Ramos (cell line): Measurements from ENCODE around the gene GPRC5A.

Experiments used
- in situ Hi-C: fragments of 300-500 bp; cut with MboI; formaldehyde crosslinking; loops from one replicate; pipeline ENCODE4 v1.14.3; 2022; ENCODE audit warnings: low sequenced_read_pairs; ENCODE audit not compliant: unreplicated experiment

GPRC5A gene

GRCh38 chr12:12908252-12908651 lies 16.9 kb downstream of the GPRC5A start:
- in situ Hi-C loops = loop anchor here (5.0 kb wide), 1 partner anchor 304 kb away; no protein-coding TSS in a partner anchor

DNA sequence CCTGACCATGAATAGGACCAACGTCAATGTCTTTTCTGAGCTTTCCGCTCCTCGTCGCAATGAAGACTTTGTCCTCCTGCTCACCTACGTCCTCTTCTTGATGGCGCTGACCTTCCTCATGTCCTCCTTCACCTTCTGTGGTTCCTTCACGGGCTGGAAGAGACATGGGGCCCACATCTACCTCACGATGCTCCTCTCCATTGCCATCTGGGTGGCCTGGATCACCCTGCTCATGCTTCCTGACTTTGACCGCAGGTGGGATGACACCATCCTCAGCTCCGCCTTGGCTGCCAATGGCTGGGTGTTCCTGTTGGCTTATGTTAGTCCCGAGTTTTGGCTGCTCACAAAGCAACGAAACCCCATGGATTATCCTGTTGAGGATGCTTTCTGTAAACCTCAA lies 17.3 kb downstream of the GPRC5A start:
- in situ Hi-C loops = loop anchor here (5.0 kb wide), 1 partner anchor 304 kb away; no protein-coding TSS in a partner anchor

DNA sequence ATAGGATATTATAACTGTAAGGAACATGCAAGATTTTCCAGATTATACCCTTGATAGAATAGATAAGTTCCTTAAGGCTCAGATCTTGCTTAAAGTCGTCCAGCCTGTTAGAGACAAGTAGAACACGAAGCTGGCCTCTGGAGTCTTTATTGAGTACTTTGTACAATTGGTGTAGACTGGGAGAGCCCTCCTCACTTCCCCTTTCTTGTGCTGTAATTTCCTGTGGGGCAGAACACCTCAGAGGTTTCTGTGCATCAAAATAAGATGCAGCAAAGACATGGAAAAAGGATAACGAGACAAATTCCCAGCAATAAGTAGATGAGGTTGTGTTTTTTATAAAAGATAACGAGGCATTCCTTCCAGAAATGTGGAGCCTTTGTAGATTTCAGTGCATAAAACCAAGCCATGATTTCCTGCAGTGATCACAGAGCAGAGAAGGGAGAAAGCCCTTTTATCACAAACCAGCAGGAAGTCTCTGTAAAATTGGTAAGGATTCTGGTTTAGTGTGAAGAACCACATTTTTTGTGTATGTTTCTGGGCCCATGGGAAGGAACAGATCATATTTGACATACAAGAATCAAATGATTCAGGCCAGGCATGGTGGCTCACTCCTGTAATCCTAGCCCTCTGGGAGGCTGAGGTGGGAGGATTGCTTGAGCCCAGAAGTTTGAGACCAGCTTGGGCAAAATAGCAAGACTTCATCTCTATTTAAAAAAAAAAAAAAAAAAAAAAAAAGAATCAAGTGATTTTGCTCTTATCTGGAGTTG lies 18.0 kb downstream of the GPRC5A start:
- in situ Hi-C loops = loop anchor here (5.0 kb wide), 1 partner anchor 303 kb away; no protein-coding TSS in a partner anchor

DNA sequence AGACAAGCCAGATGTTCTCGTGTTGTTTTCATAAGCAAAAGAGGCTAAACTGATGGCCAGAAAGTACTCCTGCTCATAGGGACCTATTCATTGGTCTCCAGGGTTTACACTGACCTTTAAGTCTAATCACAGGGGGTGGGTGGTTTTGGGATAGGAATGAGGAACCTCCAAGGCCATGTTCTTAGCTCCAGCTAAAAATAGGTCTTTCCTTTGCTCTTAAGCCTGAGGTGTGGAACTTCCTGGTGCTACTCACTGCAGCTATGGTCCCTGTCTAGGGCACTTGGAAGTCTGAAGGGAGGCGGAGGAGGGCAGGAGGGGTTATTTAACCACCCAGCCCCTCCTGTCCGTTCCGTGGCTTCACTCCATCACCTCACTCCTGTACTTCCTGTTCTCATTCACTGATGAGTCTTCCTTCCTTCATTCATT lies 18.6 kb downstream of the GPRC5A start:
- in situ Hi-C loops = loop anchor here (5.0 to 10.0 kb wide), 2 partner anchors 185 to 302 kb away; no protein-coding TSS in a partner anchor

GRCh38 chr12:12912711-12913110 lies 21.3 kb downstream of the GPRC5A start:
- in situ Hi-C loops = loop anchor here (10.0 kb wide), 1 partner anchor 182 kb away; no protein-coding TSS in a partner anchor

DNA sequence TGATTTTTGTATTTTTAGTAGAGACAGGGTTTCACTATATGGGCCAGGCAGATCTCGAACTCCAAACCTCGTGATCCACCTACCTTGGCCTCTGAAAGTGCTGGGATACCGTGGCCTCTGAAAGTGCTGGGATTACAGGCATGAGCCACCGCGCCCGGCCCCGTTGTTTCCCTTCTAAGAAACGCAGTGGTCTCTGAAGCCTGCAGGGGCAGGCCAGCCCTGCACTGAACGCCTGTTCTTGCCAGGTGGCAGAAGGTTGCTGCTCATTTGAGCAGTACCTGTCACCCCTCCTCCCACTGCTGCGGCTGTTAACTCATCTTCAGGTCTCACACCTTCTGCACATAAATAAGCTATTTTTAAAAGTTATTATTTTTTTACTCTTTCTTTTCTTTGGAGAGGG lies 24.3 kb downstream of the GPRC5A start:
- in situ Hi-C loops = loop anchor here (10.0 kb wide), 1 partner anchor 179 kb away; no protein-coding TSS in a partner anchor

- in situ Hi-C loops = loop anchor here (10.0 kb wide), 1 partner anchor 178 kb away; no protein-coding TSS in a partner anchor
Measured at GRCh38 chr12:12916135-12916944, 25.0 kb downstream of the GPRC5A start.

- in situ Hi-C loops = loop anchor here (10.0 kb wide), 1 partner anchor 177 kb away; no protein-coding TSS in a partner anchor
Measured at GRCh38 chr12:12917517-12917916, 26.2 kb downstream of the GPRC5A start.

DNA sequence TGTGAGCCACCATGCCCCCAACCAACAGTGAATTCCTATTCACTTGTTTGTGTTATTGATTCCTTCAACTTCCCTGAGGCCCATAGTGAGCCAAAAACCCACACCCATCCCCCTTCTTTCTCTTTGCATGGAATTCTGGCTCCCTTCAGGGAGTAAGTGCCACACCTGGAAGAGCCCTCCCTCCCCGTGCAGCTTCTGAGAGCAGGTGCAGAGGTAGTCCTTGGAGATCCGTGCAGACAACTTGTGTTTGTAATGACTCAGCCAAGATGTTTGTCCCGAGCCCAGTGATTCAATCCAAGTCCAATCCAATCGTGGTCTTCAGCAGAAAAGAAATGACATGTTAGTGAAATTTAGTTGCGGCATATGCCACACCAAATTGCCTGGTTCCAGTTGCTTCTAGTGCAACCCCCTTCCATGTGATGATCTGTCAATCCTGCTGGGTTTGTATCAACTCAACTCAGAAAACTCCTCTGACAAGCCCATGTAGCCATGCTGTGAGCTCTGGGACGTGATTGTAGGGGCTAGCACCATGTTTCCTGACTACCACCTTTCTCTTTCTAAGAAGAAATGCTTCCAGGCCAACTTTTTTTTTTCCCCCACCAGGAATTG lies 27.5 kb downstream of the GPRC5A start:
- in situ Hi-C loops = loop anchor here (10.0 kb wide), 1 partner anchor 176 kb away; no protein-coding TSS in a partner anchor

- in situ Hi-C loops = loop anchor here (10.0 kb wide), 1 partner anchor 175 kb away; no protein-coding TSS in a partner anchor
Measured at GRCh38 chr12:12919666-12920435, 28.5 kb downstream of the GPRC5A start.

DNA sequence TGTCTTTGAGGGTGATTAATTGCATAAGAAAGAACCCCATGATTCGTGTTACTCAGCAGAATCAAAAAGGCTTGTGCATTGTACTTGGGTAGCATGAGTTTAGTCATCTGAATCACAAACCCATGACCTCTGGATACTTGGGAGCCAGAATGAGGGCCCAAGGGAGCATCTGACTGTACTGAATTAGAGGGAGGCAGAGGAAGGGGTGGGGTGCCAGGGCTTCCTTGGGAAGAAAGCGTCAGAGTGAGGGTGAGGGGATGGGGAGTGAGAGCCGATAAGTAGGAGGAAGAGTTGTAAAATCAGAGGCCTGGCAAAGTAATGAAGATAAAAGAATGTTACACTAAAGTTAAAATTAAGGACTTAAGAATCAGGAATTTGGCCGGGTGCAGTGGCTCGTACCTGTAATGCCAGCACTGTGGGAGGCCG lies 30.8 kb downstream of the GPRC5A start:
- in situ Hi-C loops = no loop called here

GRCh38 chr12:12922978-12923377 lies 31.6 kb downstream of the GPRC5A start:
- in situ Hi-C loops = no loop called here

- in situ Hi-C loops = no loop called here
Measured at GRCh38 chr12:12924169-12924568, 32.8 kb downstream of the GPRC5A start.

GRCh38 chr12:12925388-12925787 lies 34.0 kb downstream of the GPRC5A start:
- in situ Hi-C loops = no loop called here

GRCh38 chr12:12926571-12927071 lies 35.3 kb downstream of the GPRC5A start:
- in situ Hi-C loops = no loop called here

DNA sequence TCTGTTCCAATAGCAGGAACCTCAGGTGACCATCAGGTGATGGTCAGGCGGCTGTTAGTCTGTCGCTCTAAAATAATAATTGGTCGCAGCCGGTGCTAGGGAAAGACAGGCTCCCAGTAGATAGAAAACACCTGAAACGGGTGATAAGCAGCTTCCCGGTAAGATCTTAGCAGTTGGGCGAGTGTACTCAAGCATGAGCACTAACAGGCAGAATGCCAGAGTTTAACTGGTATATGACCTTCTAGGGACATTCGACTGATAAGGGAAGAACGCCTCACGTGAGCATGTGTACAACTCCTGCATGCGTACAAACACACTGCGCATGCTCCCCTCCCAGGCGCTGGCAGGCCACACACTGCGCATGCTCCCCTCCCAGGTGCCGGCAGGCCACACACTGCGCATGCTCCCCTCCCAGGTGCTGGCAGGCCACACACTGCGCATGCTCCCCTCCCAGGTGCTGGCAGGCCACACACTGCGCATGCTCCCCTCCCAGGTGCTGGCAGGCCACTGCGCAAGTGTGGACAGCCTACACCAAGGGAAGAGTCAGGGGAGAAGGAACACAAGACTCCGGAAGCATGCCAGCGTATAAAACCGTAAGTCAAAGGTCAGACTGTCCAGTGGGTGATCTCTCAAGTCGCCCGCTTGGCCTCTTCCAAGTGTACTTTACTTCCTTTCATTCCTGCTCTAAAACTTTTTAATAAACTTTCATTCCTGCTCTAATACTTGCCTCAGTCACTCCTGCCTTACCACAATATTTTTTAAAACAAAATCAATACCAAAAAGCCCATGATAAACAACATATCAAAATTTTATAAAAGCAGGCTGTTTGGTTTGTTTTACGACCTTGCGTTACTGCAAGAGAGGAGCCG lies 36.1 kb downstream of the GPRC5A start:
- in situ Hi-C loops = no loop called here

DNA sequence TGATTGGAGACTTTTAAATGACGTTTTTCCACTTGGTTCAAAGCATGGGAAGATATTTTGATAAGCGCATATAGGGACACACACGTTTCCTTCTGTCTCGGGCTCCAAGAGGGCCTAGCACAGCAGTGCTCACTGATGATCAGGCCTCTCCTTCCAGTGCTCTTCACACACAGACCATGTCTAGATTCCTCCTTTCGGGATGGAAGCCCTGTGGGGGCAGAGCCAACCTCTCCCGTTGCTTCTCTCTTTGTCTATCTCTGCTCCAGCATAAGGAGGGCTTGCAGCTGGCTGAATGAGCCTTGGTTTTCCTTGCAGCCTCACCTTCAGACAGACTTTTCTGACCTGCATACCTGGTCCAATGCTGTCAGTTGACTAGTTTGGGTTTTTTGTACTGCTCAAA lies 38.3 kb downstream of the GPRC5A start:
- in situ Hi-C loops = no loop called here

GRCh38 chr12:12930633-12931219 lies 39.4 kb downstream of the GPRC5A start:
- in situ Hi-C loops = no loop called here
